GM23338 (cell line): ENCODE results near the gene TNPO3. TPM values are rescaled to one million over a fixed set of nuclear protein-coding genes. Genes with fewer than 3 reads are reported as not detected.

Experiments
- ATAC-seq: fragments of 200-7000 bp; cut with Tn5 transposase; 3 replicates; pipeline ENCODE4 v1.9.1; 2020
- DNase-seq: peaks from one replicate; pipeline ENCODE4 v3.0.0-alpha.2; 2015; ENCODE audit warnings: low spot score
- H2AFZ ChIP-seq: fragments of 200-600 bp; sonication (generic); 2 replicates; pipeline ENCODE4 v1.8.0; 2016; ENCODE audit warnings: antibody characterized with exemption, mild to moderate bottlenecking, moderate library complexity
- H3F3A ChIP-seq: fragments of 200-600 bp; sonication (generic); replicated peaks from 2 replicates; pipeline ENCODE4 v1.8.0; 2017; ENCODE audit warnings: antibody characterized with exemption, mixed run types, low read depth
- H3K27ac ChIP-seq: fragments of 200-600 bp; sonication (generic); 2 replicates; pipeline ENCODE4 v1.6.1; 2016; ENCODE audit warnings: low read depth
- H3K27me3 ChIP-seq: fragments of 200-600 bp; sonication (generic); 2 replicates; pipeline ENCODE4 v1.8.0; 2016; ENCODE audit warnings: mild to moderate bottlenecking, mixed run types, moderate library complexity; ENCODE audit not compliant: insufficient read depth
- H3K36me3 ChIP-seq: fragments of 200-600 bp; sonication (generic); 2 replicates; pipeline ENCODE4 v1.8.0; 2016; ENCODE audit warnings: mild to moderate bottlenecking; ENCODE audit not compliant: insufficient read depth
- H3K4me1 ChIP-seq: fragments of 200-600 bp; sonication (generic); 2 replicates; pipeline ENCODE4 v1.8.0; 2016; ENCODE audit warnings: mild to moderate bottlenecking, moderate library complexity; ENCODE audit not compliant: insufficient read depth
- H3K4me2 ChIP-seq: fragments of 200-600 bp; sonication (generic); 2 replicates; pipeline ENCODE4 v1.7.1; 2017; ENCODE audit warnings: mixed run types
- H3K4me3 ChIP-seq: fragments of 200-600 bp; sonication (generic); 2 replicates; pipeline ENCODE4 v1.6.1; 2016; ENCODE audit warnings: mixed run types
- H3K79me2 ChIP-seq: fragments of 200-600 bp; sonication (generic); replicated peaks from 2 replicates; pipeline ENCODE4 v1.8.0; 2017; ENCODE audit warnings: mild to moderate bottlenecking; ENCODE audit not compliant: insufficient read depth
- H3K9me2 ChIP-seq: fragments of 200-600 bp; sonication (generic); 2 replicates; pipeline ENCODE4 v1.8.0; 2017; ENCODE audit not compliant: insufficient read depth
- H4K20me1 ChIP-seq: fragments of 200-600 bp; sonication (generic); replicated peaks from 2 replicates; pipeline ENCODE4 v1.8.0; 2017; ENCODE audit warnings: mild to moderate bottlenecking; ENCODE audit not compliant: insufficient read depth
- H3K27ac Mint-ChIP-seq: 2 replicates; pipeline ENCODE4 v1.8.0; 2020; ENCODE audit warnings: inconsistent platforms, mild to moderate bottlenecking, moderate library complexity, mixed read lengths
- H3K27me3 Mint-ChIP-seq: 3 replicates; pipeline ENCODE4 v1.8.0; 2022; ENCODE audit warnings: low read depth, mild to moderate bottlenecking, moderate library complexity, mixed read lengths, inconsistent platforms; ENCODE audit not compliant: insufficient read depth, poor library complexity
- H3K36me3 Mint-ChIP-seq: 3 replicates; pipeline ENCODE4 v1.8.0; 2021; ENCODE audit warnings: low read depth, mild to moderate bottlenecking, inconsistent platforms, moderate library complexity, mixed read lengths
- H3K4me1 Mint-ChIP-seq: 3 replicates; pipeline ENCODE4 v1.8.0; 2020; ENCODE audit warnings: mild to moderate bottlenecking, inconsistent platforms, mixed read lengths
- H3K4me3 Mint-ChIP-seq: 3 replicates; pipeline ENCODE4 v1.8.0; 2021; ENCODE audit warnings: moderate library complexity, mild to moderate bottlenecking, inconsistent platforms, mixed read lengths
- H3K9me3 Mint-ChIP-seq: 3 replicates; pipeline ENCODE4 v1.8.0; 2020; ENCODE audit warnings: moderate library complexity, mild to moderate bottlenecking, inconsistent platforms, mixed read lengths
- CREB1 ChIP-seq: fragments of 250-450 bp; sonication (Bioruptor Pico); IDR thresholded peaks from 2 replicates; pipeline ENCODE4 v1.5.0; 2020; ENCODE audit warnings: low read depth, mild to moderate bottlenecking, moderate library complexity
- EZH2 ChIP-seq: fragments of 200-600 bp; sonication (generic); IDR thresholded peaks from one replicate; pipeline ENCODE4 v1.8.0; 2017; ENCODE audit warnings: antibody characterized with exemption, mild to moderate bottlenecking, low read depth; ENCODE audit not compliant: unreplicated experiment
- EZH2phosphoT487 ChIP-seq: fragments of 200-600 bp; sonication (generic); IDR thresholded peaks from one replicate; pipeline ENCODE4 v1.8.1; 2018; ENCODE audit warnings: antibody characterized with exemption; ENCODE audit not compliant: unreplicated experiment
- JUNB ChIP-seq: IDR thresholded peaks from one replicate; pipeline ENCODE4 v1.6.1; 2016; ENCODE audit warnings: antibody characterized with exemption; ENCODE audit not compliant: unreplicated experiment
- NANOG ChIP-seq: IDR thresholded peaks from 2 replicates; pipeline ENCODE4 v1.6.1; 2016; ENCODE audit warnings: antibody characterized with exemption, borderline replicate concordance
- POLR2AphosphoS5 ChIP-seq: IDR thresholded peaks from 2 replicates; pipeline ENCODE4 v1.6.1; 2016; ENCODE audit warnings: antibody characterized with exemption, low read depth
- STAT1 ChIP-seq: IDR thresholded peaks from one replicate; pipeline ENCODE4 v1.6.1; 2016; ENCODE audit warnings: antibody characterized with exemption; ENCODE audit not compliant: unreplicated experiment
- ZNF114 ChIP-seq: fragments of 250-450 bp; sonication (Bioruptor Pico); IDR thresholded peaks from 2 replicates; pipeline ENCODE4 v1.5.0; 2020; ENCODE audit warnings: mild to moderate bottlenecking, moderate library complexity
- ZNF331 ChIP-seq: fragments of 250-450 bp; sonication (Bioruptor Pico); IDR thresholded peaks from 2 replicates; pipeline ENCODE4 v1.5.0; 2020; ENCODE audit warnings: low read depth, mild to moderate bottlenecking, moderate library complexity
- polyA plus RNA-seq: library from polyadenylated mRNA; unstranded; fragments of >200 nt; fragmentation: Nextera tagmentation; extraction: Ambion mirVana; gene quantifications from 2 replicates; pipeline ENCODE4 v1.2.1, GENCODE V29; 2016
- total RNA-seq: library from RNA; depleted of rRNA; stranded (reverse); fragments of >200 nt; shearing (Covaris generic); gene quantifications from 2 replicates; pipeline ENCODE4 v1.2.3, GENCODE V29; 2014
- TF ChIP-seq, protein P1 (sequence below): IDR thresholded peaks from one replicate; pipeline ENCODE4 v1.6.1; 2018; ENCODE audit warnings: antibody characterized with exemption; ENCODE audit not compliant: unreplicated experiment
- TF ChIP-seq, protein P2 (sequence below): fragments of 250-450 bp; sonication (Bioruptor Pico); IDR thresholded peaks from 2 replicates; pipeline ENCODE4 v1.5.0; 2020; ENCODE audit warnings: mild to moderate bottlenecking, moderate library complexity
- TF ChIP-seq, protein P3 (sequence below), 2 experiments: fragments of 200-600 bp in 1 of 2; sonication (generic) in 1 of 2; conservative IDR thresholded peaks; 2 replicates each; pipeline versions ENCODE4 v1.5.1 to v1.6.1; 2016 to 2017; ENCODE audit warnings: antibody characterized with exemption in 2 of 2, low read depth in 2 of 2, mild to moderate bottlenecking in 2 of 2, moderate library complexity in 1 of 2
- TF ChIP-seq, protein P4 (sequence below): IDR thresholded peaks from 2 replicates; pipeline ENCODE4 v1.6.1; 2016; ENCODE audit warnings: antibody characterized with exemption

The TNPO3 gene
- total and polyA plus RNA-seq, 2 experiments from 2014 or later: 38.2 to 127 TPM

DNA sequence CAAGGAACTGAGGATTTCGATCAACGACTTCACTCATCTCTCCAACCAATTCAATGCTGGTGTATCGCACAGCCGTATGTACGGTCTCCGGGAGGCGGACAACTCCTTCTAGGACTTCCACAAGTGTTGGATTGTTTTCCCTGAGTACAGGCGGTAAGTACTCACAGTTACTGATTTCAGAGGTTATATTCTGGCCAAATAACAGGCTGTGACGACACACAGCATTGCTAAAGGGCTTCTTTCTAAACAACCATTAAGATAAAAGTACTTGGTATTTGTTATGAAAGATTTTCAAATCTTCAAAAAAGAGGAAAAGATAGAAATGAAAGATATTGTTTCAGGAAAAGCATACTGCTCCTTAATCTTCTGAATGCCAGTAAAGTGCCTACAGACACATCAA is 65.0 kb downstream of the TNPO3 start:
- peaks cover 39% of the 10 kb centered on the region for H3K36me3 Mint-ChIP-seq

More for the DNA sequence above, 65.0 kb downstream of the TNPO3 start:
- no peak overlapping the region for H2AFZ ChIP-seq
- no peaks in the 10 kb centered on the region for H3K79me2 ChIP-seq
- no peaks in the 10 kb centered on the region for H3F3A ChIP-seq
- H4K20me1 ChIP-seq: 0 out of 2 replicates have a peak, but pooled peaks cover 3% of the 10 kb centered on the region
- H3K27me3 Mint-ChIP-seq: peaks cover 3% of the 10 kb centered on the region
- H3K27me3 ChIP-seq: no peaks in the 10 kb centered on the region
- no peak overlapping the region for H3K4me3 ChIP-seq
- H3K4me3 Mint-ChIP-seq: no peak overlapping the region
- no peak overlapping the region for H3K27ac ChIP-seq
- H3K9me3 Mint-ChIP-seq: no peaks in the 10 kb centered on the region
- DNase-seq (no peak), ATAC-seq (no peak)
- H3K4me2 ChIP-seq: no peak overlapping the region
- TF ChIP-seq, protein P1, sequence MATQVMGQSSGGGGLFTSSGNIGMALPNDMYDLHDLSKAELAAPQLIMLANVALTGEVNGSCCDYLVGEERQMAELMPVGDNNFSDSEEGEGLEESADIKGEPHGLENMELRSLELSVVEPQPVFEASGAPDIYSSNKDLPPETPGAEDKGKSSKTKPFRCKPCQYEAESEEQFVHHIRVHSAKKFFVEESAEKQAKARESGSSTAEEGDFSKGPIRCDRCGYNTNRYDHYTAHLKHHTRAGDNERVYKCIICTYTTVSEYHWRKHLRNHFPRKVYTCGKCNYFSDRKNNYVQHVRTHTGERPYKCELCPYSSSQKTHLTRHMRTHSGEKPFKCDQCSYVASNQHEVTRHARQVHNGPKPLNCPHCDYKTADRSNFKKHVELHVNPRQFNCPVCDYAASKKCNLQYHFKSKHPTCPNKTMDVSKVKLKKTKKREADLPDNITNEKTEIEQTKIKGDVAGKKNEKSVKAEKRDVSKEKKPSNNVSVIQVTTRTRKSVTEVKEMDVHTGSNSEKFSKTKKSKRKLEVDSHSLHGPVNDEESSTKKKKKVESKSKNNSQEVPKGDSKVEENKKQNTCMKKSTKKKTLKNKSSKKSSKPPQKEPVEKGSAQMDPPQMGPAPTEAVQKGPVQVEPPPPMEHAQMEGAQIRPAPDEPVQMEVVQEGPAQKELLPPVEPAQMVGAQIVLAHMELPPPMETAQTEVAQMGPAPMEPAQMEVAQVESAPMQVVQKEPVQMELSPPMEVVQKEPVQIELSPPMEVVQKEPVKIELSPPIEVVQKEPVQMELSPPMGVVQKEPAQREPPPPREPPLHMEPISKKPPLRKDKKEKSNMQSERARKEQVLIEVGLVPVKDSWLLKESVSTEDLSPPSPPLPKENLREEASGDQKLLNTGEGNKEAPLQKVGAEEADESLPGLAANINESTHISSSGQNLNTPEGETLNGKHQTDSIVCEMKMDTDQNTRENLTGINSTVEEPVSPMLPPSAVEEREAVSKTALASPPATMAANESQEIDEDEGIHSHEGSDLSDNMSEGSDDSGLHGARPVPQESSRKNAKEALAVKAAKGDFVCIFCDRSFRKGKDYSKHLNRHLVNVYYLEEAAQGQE: no peak
- no peak for TF ChIP-seq POLR2AphosphoS5
- no peak for TF ChIP-seq JUNB
- TF ChIP-seq, protein P2, sequence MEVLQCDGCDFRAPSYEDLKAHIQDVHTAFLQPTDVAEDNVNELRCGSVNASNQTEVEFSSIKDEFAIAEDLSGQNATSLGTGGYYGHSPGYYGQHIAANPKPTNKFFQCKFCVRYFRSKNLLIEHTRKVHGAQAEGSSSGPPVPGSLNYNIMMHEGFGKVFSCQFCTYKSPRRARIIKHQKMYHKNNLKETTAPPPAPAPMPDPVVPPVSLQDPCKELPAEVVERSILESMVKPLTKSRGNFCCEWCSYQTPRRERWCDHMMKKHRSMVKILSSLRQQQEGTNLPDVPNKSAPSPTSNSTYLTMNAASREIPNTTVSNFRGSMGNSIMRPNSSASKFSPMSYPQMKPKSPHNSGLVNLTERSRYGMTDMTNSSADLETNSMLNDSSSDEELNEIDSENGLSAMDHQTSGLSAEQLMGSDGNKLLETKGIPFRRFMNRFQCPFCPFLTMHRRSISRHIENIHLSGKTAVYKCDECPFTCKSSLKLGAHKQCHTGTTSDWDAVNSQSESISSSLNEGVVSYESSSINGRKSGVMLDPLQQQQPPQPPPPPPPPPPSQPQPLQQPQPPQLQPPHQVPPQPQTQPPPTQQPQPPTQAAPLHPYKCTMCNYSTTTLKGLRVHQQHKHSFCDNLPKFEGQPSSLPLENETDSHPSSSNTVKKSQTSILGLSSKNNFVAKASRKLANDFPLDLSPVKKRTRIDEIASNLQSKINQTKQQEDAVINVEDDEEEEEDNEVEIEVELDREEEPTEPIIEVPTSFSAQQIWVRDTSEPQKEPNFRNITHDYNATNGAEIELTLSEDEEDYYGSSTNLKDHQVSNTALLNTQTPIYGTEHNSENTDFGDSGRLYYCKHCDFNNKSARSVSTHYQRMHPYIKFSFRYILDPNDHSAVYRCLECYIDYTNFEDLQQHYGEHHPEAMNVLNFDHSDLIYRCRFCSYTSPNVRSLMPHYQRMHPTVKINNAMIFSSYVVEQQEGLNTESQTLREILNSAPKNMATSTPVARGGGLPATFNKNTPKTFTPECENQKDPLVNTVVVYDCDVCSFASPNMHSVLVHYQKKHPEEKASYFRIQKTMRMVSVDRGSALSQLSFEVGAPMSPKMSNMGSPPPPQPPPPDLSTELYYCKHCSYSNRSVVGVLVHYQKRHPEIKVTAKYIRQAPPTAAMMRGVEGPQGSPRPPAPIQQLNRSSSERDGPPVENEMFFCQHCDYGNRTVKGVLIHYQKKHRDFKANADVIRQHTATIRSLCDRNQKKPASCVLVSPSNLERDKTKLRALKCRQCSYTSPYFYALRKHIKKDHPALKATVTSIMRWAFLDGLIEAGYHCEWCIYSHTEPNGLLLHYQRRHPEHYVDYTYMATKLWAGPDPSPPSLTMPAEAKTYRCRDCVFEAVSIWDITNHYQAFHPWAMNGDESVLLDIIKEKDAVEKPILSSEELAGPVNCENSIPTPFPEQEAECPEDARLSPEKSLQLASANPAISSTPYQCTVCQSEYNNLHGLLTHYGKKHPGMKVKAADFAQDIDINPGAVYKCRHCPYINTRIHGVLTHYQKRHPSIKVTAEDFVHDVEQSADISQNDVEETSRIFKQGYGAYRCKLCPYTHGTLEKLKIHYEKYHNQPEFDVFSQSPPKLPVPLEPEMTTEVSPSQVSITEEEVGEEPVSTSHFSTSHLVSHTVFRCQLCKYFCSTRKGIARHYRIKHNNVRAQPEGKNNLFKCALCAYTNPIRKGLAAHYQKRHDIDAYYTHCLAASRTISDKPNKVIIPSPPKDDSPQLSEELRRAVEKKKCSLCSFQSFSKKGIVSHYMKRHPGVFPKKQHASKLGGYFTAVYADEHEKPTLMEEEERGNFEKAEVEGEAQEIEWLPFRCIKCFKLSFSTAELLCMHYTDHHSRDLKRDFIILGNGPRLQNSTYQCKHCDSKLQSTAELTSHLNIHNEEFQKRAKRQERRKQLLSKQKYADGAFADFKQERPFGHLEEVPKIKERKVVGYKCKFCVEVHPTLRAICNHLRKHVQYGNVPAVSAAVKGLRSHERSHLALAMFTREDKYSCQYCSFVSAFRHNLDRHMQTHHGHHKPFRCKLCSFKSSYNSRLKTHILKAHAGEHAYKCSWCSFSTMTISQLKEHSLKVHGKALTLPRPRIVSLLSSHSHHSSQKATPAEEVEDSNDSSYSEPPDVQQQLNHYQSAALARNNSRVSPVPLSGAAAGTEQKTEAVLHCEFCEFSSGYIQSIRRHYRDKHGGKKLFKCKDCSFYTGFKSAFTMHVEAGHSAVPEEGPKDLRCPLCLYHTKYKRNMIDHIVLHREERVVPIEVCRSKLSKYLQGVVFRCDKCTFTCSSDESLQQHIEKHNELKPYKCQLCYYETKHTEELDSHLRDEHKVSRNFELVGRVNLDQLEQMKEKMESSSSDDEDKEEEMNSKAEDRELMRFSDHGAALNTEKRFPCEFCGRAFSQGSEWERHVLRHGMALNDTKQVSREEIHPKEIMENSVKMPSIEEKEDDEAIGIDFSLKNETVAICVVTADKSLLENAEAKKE: no peak
- TF ChIP-seq, protein P3, sequence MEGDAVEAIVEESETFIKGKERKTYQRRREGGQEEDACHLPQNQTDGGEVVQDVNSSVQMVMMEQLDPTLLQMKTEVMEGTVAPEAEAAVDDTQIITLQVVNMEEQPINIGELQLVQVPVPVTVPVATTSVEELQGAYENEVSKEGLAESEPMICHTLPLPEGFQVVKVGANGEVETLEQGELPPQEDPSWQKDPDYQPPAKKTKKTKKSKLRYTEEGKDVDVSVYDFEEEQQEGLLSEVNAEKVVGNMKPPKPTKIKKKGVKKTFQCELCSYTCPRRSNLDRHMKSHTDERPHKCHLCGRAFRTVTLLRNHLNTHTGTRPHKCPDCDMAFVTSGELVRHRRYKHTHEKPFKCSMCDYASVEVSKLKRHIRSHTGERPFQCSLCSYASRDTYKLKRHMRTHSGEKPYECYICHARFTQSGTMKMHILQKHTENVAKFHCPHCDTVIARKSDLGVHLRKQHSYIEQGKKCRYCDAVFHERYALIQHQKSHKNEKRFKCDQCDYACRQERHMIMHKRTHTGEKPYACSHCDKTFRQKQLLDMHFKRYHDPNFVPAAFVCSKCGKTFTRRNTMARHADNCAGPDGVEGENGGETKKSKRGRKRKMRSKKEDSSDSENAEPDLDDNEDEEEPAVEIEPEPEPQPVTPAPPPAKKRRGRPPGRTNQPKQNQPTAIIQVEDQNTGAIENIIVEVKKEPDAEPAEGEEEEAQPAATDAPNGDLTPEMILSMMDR (conservative IDR thresholded peaks at IDR 0.05; ENCODE audit: low read depth in 2 of 2): no peak
- no peak for TF ChIP-seq CREB1
- TF ChIP-seq ZNF114 (CRISPR knock-in tag): no peak
- TF ChIP-seq EZH2: no peak
- no peak for TF ChIP-seq ZNF331 (CRISPR knock-in tag)
- TF ChIP-seq, protein P4, sequence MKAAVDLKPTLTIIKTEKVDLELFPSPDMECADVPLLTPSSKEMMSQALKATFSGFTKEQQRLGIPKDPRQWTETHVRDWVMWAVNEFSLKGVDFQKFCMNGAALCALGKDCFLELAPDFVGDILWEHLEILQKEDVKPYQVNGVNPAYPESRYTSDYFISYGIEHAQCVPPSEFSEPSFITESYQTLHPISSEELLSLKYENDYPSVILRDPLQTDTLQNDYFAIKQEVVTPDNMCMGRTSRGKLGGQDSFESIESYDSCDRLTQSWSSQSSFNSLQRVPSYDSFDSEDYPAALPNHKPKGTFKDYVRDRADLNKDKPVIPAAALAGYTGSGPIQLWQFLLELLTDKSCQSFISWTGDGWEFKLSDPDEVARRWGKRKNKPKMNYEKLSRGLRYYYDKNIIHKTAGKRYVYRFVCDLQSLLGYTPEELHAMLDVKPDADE: no peak
- no peak for TF ChIP-seq NANOG
- TF ChIP-seq STAT1: no peak
- no peak for TF ChIP-seq EZH2phosphoT487
- no peak overlapping the region for H3K27ac Mint-ChIP-seq
- peaks cover 17% of the 10 kb centered on the region for H3K4me1 Mint-ChIP-seq
- peaks cover 14% of the 10 kb centered on the region for H3K4me1 ChIP-seq
- H3K9me2 ChIP-seq: no peaks in the 10 kb centered on the region
- peaks cover 8% of the 10 kb centered on the region; the same call in 1 of the 2 replicates for H3K36me3 ChIP-seq
